DOHH2 (cell line): ENCODE data around the gene GDF9.

Experiments used
- CTCF ChIP-seq: fragments of 200-600 bp; sonication (generic); IDR thresholded peaks from one replicate; pipeline ENCODE4 v1.5.1; 2014; ENCODE audit warnings: antibody characterized with exemption, mild to moderate bottlenecking, low read depth, low read length; ENCODE audit not compliant: poor library complexity, severe bottlenecking
- EZH2phosphoT487 ChIP-seq: fragments of 200-600 bp; sonication (generic); IDR thresholded peaks from 2 replicates; pipeline ENCODE4 v1.6.1; 2017; ENCODE audit warnings: borderline replicate concordance, mild to moderate bottlenecking, antibody characterized with exemption, low read length, moderate library complexity, mixed read lengths

GRCh38 chr5:132814503-132815294 lies 51.6 kb downstream of the GDF9 start:
- TF ChIP-seq CTCF (no peak), EZH2phosphoT487 (no peak)
